Testis (tissue), 2 donors: ENCODE results near the gene FOXK2.
"Not testable (repeated sequence)": the region's sequence is repeated elsewhere in the genome, so short reads cannot be mapped to it uniquely, and the experiment has no call there.

Experiments
- CTCF ChIP-seq, 3 experiments: fragments of 450-650 bp in 2 of 3; fragments of 200-600 bp in 1 of 3; sonication (generic) in 1 of 3; IDR thresholded peaks; one replicate each; pipeline ENCODE4 v1.5.1; 2016 to 2019; ENCODE audit warnings: antibody characterized with exemption in 3 of 3, mild to moderate bottlenecking in 2 of 3, moderate library complexity in 1 of 3
- POLR2A ChIP-seq: fragments of 450-650 bp; IDR thresholded peaks from one replicate; pipeline ENCODE4 v1.6.1; 2017; ENCODE audit warnings: antibody characterized with exemption, mild to moderate bottlenecking, moderate library complexity

- not testable (repeated sequence) for TF ChIP-seq CTCF (IDR thresholded peaks at IDR 0.05); POLR2A
Measured at GRCh38 chr17:82563745-82564144, 44.2 kb downstream of the FOXK2 start.
